Activated CD4-positive, alpha-beta T cell treated with anti-CD3 and anti-CD28 coated beads for 36 hours (primary cell): Measurements from ENCODE around the gene CYP4A22. TPM values are rescaled to one million over a fixed set of nuclear protein-coding genes. Genes with fewer than 3 reads are reported as not detected.
A peak's percentile ranks its signal among the peaks of the same experiment; 100 is the strongest.
"Not testable (repeated sequence)": the region's sequence is repeated elsewhere in the genome, so short reads cannot be mapped to it uniquely, and the experiment has no call there.

Experiments used
- ATAC-seq: fragments of 200-7000 bp; cut with Tn5 transposase; one replicate; pipeline ENCODE4 v1.10.0; 2021; ENCODE audit warnings: mild to moderate bottlenecking, moderate library complexity
- CTCF ChIA-PET: fragments of 350-600 bp; sonication (Branson Sonifier 250); formaldehyde crosslinking; loops from one replicate; lab custom pipeline; 2021; ENCODE audit warnings: antibody characterized with exemption; lab: Charles Lee
- POLR2A ChIA-PET: fragments of 350-600 bp; sonication (Branson Sonifier 250); formaldehyde crosslinking; loops from one replicate; lab custom pipeline; 2021; ENCODE audit warnings: antibody characterized with exemption, inconsistent platforms; lab: Charles Lee
- DNase-seq: peaks from one replicate; pipeline ENCODE4 v3.0.0-alpha.2; 2020
- H3K27ac Mint-ChIP-seq: one replicate; pipeline ENCODE4 v1.8.0; 2021; ENCODE audit warnings: mixed read lengths
- H3K27me3 Mint-ChIP-seq: one replicate; pipeline ENCODE4 v1.8.0; 2021; ENCODE audit warnings: mixed read lengths
- H3K36me3 Mint-ChIP-seq: one replicate; pipeline ENCODE4 v1.8.0; 2021; ENCODE audit warnings: low read depth, mixed read lengths
- H3K4me1 Mint-ChIP-seq: one replicate; pipeline ENCODE4 v1.8.0; 2021; ENCODE audit warnings: mixed read lengths
- H3K4me3 Mint-ChIP-seq: one replicate; pipeline ENCODE4 v1.8.0; 2021; ENCODE audit warnings: mild to moderate bottlenecking, moderate library complexity, mixed read lengths
- H3K9me3 Mint-ChIP-seq: one replicate; pipeline ENCODE4 v1.8.0; 2021; ENCODE audit warnings: low read depth, mixed read lengths
- intact Hi-C, 2 experiments: fragments of 100-400 bp; cut with DNase I in 1 of 2; cut with micrococcal nuclease in 1 of 2; formaldehyde crosslinking; loops; one replicate each; pipeline versions ENCODE4 v1.14.2 to v1.15.1; 2022 to 2024; cut with DNase I, micrococcal nuclease
- total RNA-seq, 2 experiments: library from RNA; stranded (reverse); gene quantifications; one replicate each; pipeline ENCODE4 v1.2.3, GENCODE V29; 2021

The CYP4A22 gene
- total RNA-seq, result not detected

GRCh38 chr1:47137198-47137597 lies at the start of gene CYP4A22:
Gene CYP4A22 (plus strand): TSS chr1:47137441. CDS start chr1:47137486, 45 bp downstream.
- peaks cover 11% of the 10 kb centered on the region for H3K27me3 Mint-ChIP-seq
- H3K4me3 Mint-ChIP-seq, result no peak within 1 kb of the TSS
- CTCF ChIA-PET, result no interaction called here
- ATAC-seq, result no peak
- no peak for DNase-seq
- POLR2A ChIA-PET, result no interaction called here
- no peak within 1 kb of the TSS for H3K27ac Mint-ChIP-seq
- intact Hi-C loops, result no loop called here
- H3K36me3 Mint-ChIP-seq, result no peaks in the 10 kb centered on the region
- H3K4me1 Mint-ChIP-seq, result no peaks in the 10 kb centered on the region
- H3K9me3 Mint-ChIP-seq, result no peaks in the 10 kb centered on the region

DNA sequence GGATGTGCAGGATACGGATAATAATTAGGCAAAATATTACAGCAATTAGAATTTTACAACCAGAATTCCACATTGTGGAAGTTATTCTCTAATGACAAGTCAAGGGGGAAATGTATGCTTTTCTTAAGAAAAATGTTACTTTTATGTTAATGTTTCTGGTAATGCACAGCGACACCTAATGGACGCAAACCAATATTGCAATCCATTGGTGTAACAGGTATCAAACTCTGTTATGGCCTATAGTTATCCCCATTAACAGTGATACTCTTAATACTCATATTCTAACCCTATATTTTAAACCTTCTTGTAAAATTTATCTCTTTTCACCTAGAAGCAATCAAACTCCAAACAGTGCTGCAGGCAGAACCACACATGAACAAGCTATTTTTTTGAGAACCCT lies 47.9 kb upstream of the CYP4A22 start:
- H3K9me3 Mint-ChIP-seq, CTCF ChIA-PET, H3K4me1 Mint-ChIP-seq, H3K4me3 Mint-ChIP-seq, intact Hi-C loops, H3K36me3 Mint-ChIP-seq, H3K27me3 Mint-ChIP-seq, H3K27ac Mint-ChIP-seq, POLR2A ChIA-PET, ATAC-seq: not testable (repeated sequence)
- peak; percentile 56 for DNase-seq

GRCh38 chr1:47091476-47091875 lies 45.8 kb upstream of the CYP4A22 start:
- ATAC-seq, result not testable (repeated sequence)
- intact Hi-C loops, result loop anchor here in 1 of 2 experiments (10.0 kb wide), 1 partner anchor 227 kb away; no protein-coding TSS in a partner anchor

GRCh38 chr1:47104816-47105215 lies 32.4 kb upstream of the CYP4A22 start:
- DNase-seq, result no peak
- H3K9me3 Mint-ChIP-seq, result peaks cover 10% of the 10 kb centered on the region
- peaks cover 2% of the 10 kb centered on the region for H3K36me3 Mint-ChIP-seq
- H3K4me1 Mint-ChIP-seq, result peaks cover 3% of the 10 kb centered on the region
- no peak for ATAC-seq
- no peak overlapping the region for H3K4me3 Mint-ChIP-seq
- H3K27me3 Mint-ChIP-seq, result peaks cover 17% of the 10 kb centered on the region
- POLR2A ChIA-PET, result no interaction called here
- CTCF ChIA-PET, result no interaction called here
- H3K27ac Mint-ChIP-seq, result no peak overlapping the region
- intact Hi-C loops, result no loop called here

More at GRCh38 chr1:47091476-47091875, 45.8 kb upstream of the CYP4A22 start:
- H3K27me3 Mint-ChIP-seq, DNase-seq, POLR2A ChIA-PET, CTCF ChIA-PET, H3K4me1 Mint-ChIP-seq, H3K4me3 Mint-ChIP-seq, H3K27ac Mint-ChIP-seq, H3K36me3 Mint-ChIP-seq, H3K9me3 Mint-ChIP-seq: not testable (repeated sequence)

DNA sequence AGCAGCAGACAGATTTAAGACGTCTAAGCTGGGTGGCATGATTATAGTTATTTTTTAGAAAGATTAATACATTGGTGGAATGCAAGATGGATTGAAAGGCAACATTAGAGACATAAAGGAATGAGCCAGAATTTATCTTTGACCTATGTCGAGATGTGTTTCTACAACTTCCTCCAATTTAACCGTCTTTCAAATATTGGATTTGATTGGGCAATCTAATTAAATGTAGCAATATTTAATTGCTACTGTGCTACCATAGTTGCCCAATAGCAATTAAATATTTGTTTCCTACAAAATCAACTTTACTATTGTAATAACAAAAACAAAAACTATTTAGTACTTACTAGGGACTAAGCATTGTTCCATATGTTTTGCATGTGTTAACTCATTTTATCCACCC lies 30.4 kb upstream of the CYP4A22 start:
- DNase-seq (no peak), ATAC-seq (no peak)
- Mint-ChIP-seq H3K9me3 (peaks cover 10% of the 10 kb centered on the region), H3K27me3 (peaks cover 15% of the 10 kb centered on the region), H3K27ac (no peak overlapping the region), H3K4me1 (peaks cover 3% of the 10 kb centered on the region), H3K4me3 (no peak overlapping the region), H3K36me3 (peaks cover 2% of the 10 kb centered on the region)
- ChIA-PET CTCF (no interaction called here), POLR2A (no interaction called here)
- intact Hi-C loops, result no loop called here

DNA sequence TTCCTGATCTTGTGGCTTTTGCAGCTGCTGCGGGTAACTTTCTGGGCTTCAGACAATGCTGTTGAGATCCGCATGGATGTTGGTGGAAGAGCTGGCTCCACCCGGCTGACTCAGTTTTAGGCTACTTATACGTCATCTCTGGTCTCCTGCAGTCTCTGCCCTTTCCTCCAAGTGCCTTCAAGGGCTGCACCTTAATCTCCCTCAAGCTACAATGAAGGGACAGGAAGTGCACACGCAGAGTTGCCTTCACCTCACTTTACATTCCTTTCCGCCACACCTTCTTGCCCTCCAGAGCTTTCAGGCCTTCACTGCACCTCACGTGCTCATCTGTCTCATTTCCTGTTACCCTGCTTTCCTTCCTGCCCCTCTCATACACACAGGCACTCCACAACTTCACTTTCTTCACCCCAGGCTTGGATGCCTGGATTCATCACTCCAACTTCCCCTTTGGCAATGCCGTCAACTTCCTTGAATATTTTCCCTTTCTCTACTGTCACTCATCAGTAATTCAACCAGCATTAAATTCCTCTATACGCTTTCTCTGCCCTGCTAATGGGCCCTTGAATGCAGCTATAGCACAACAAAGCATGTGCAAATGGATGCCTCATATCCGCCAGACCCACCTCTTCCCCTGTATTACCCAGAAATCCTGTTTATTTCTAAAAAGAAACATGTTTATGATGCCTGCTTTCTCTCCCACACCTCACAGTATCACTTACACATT lies 29.2 kb upstream of the CYP4A22 start:
- intact Hi-C loops, DNase-seq, CTCF ChIA-PET, H3K4me3 Mint-ChIP-seq, H3K36me3 Mint-ChIP-seq, POLR2A ChIA-PET, H3K4me1 Mint-ChIP-seq, H3K27me3 Mint-ChIP-seq, H3K27ac Mint-ChIP-seq, H3K9me3 Mint-ChIP-seq: not testable (repeated sequence)
- ATAC-seq, result peak; percentile 42

DNA sequence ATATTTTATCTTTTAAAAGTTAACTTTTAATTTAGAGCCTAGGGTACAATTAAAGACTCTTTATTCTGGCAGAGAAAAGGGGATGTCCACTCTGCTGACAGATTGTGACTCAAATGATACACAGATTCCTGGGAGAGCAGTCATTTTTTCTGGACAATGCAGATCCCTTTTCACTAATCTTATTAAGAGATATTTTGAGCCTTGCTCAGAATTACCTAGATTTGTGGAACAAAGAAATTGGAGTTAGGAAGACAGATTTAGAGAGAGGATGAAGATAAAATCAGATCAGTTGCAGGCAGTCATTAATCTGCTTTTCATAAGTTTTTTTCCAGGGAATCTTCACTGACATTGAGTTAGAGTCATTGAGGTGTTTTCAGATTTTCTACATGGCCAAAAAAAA lies 27.8 kb upstream of the CYP4A22 start:
- H3K4me3 Mint-ChIP-seq, H3K27ac Mint-ChIP-seq, H3K4me1 Mint-ChIP-seq, intact Hi-C loops, CTCF ChIA-PET, DNase-seq, H3K9me3 Mint-ChIP-seq, POLR2A ChIA-PET, H3K36me3 Mint-ChIP-seq, H3K27me3 Mint-ChIP-seq, ATAC-seq: not testable (repeated sequence)

DNA sequence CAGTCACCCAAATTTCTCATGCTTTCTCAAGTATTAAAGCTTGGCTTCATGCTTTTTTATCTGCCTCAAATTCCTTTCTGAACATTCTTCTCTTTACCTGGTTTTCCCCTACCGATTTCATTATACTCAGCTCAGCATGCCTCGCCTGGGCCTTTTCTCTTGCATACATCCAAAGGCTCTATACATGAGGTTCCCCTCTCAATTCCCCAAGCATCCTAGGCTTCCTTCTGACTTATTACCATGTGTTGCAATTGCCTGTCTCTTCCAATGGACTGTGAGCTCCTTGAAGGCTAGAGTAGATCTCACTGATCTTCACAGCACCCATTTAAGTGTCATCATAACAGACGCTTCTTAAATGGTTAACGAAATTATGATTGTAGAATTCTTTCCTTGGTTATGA lies 24.1 kb upstream of the CYP4A22 start:
- Mint-ChIP-seq H3K9me3 (peaks cover 3% of the 10 kb centered on the region), H3K4me3 (no peak overlapping the region), H3K27me3 (peaks cover 6% of the 10 kb centered on the region), H3K4me1 (no peaks in the 10 kb centered on the region), H3K27ac (no peak overlapping the region), H3K36me3 (no peaks in the 10 kb centered on the region)
- ATAC-seq (no peak), DNase-seq (no peak)
- ChIA-PET POLR2A (no interaction called here), CTCF (no interaction called here)
- intact Hi-C loops, result no loop called here

DNA sequence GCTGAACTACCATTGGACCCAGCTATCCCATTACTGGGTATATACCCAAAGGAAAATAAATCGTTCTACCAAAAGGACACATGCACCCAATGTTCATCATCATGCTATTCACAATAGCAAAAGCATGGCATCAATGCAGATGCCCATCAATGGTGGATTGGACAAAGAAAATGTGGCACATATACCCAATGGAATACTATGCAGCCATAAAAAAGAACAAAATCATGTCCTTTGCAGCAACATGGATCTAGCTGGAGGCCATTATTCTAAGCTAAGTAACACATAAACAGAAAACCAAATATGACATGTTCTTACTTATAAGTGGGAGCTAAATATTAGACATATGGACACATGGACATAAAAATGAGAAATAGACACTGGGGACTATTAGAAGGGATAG lies 16.2 kb upstream of the CYP4A22 start:
- CTCF ChIA-PET, DNase-seq, H3K36me3 Mint-ChIP-seq, POLR2A ChIA-PET, H3K4me3 Mint-ChIP-seq, ATAC-seq, intact Hi-C loops, H3K4me1 Mint-ChIP-seq, H3K27ac Mint-ChIP-seq, H3K9me3 Mint-ChIP-seq: not testable (repeated sequence)
- peaks cover 20% of the 10 kb centered on the region for H3K27me3 Mint-ChIP-seq

DNA sequence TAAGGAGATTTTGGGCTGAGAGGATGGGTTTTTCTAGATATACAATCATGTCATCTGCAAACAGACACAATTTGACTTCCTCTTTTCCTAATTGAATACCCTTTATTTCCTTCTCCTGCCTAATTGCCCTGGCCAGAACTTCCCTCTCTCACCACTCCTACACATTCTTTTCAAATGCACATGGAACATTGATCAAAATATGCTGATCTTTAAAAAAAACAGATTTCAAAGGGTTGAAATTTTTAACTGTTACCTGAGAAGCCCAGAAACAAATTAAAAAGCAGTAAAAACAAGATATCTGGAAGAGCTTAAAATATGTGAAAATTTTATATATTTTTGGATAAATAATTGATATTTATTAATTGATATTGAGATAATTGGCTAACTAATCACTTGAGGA lies 12.4 kb upstream of the CYP4A22 start:
- H3K36me3 Mint-ChIP-seq, H3K27ac Mint-ChIP-seq, POLR2A ChIA-PET, DNase-seq, intact Hi-C loops, H3K4me3 Mint-ChIP-seq, H3K9me3 Mint-ChIP-seq, H3K4me1 Mint-ChIP-seq, ATAC-seq: not testable (repeated sequence)
- CTCF ChIA-PET, result interaction anchor here (0.6 kb wide), 1 partner anchor 155 kb away, joined by 3 read pairs; no protein-coding TSS in a partner anchor
- H3K27me3 Mint-ChIP-seq, result peaks cover 10% of the 10 kb centered on the region

DNA sequence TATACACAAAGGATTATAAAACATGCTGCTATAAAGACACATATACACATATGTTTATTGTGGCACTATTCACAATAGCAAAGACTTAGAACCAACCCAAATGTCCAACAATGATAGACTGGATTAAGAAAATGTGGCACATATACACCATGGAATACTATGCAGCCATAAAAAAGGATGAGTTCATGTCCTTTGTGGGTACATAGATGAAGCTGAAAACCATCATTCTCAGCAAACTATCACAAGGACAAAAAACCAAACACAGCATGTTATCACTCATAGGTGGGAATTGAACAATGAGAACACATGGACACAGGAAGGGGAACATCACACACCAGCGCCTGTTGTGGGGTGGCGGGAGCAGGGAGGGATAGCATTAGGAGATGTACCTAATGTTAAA lies 10.2 kb upstream of the CYP4A22 start:
- POLR2A ChIA-PET, H3K9me3 Mint-ChIP-seq, H3K36me3 Mint-ChIP-seq, CTCF ChIA-PET, H3K4me3 Mint-ChIP-seq, intact Hi-C loops, DNase-seq, ATAC-seq, H3K4me1 Mint-ChIP-seq, H3K27ac Mint-ChIP-seq: not testable (repeated sequence)
- peaks cover 19% of the 10 kb centered on the region for H3K27me3 Mint-ChIP-seq

GRCh38 chr1:47128221-47128620 lies 9.0 kb upstream of the CYP4A22 start:
- ATAC-seq, result no peak
- intact Hi-C loops, result no loop called here
- no peaks in the 10 kb centered on the region for H3K9me3 Mint-ChIP-seq
- CTCF ChIA-PET, result no interaction called here
- peaks cover 23% of the 10 kb centered on the region for H3K27me3 Mint-ChIP-seq
- POLR2A ChIA-PET, result no interaction called here
- H3K27ac Mint-ChIP-seq, result no peak overlapping the region
- no peaks in the 10 kb centered on the region for H3K36me3 Mint-ChIP-seq
- no peak overlapping the region for H3K4me3 Mint-ChIP-seq
- DNase-seq, result no peak
- no peaks in the 10 kb centered on the region for H3K4me1 Mint-ChIP-seq
